ENCODE data around the gene TRDMT1. TPM values are rescaled to one million over a fixed set of nuclear protein-coding genes. Genes with fewer than 3 reads are reported as not detected.

TRDMT1 gene
- total and polyA plus RNA-seq, 2 experiments from 2014 or later = 3.5 to 4.2 TPM

- peak within 1 kb of the TSS; percentile 99 for H3K27ac ChIP-seq
- no peaks in the 10 kb centered on the region for H3K9me2 ChIP-seq (replicated peaks; ENCODE audit: insufficient read depth)
- peaks cover 28% of the 10 kb centered on the region for H4K20me1 ChIP-seq (ENCODE audit: insufficient read depth, poor library complexity, severe bottlenecking)
- WGBS (ENCODE audit: low lambda C conversion rate, missing lambda C conversion rate) = 1% methylated on average over 64 of the region's 77 CpGs
- DNase-seq (ENCODE audit: low spot score) = peak; percentile 90
- TF ChIP-seq EZH2phosphoT487 (IDR thresholded peaks at IDR 0.05; ENCODE audit: low read depth, severe bottlenecking, unreplicated experiment) (no peak), EZH2 (IDR thresholded peaks at IDR 0.05; ENCODE audit: borderline replicate concordance) (no peak), CTCF (IDR thresholded peaks at IDR 0.05; ENCODE audit: poor library complexity) (no peak)
- peaks cover 3% of the 10 kb centered on the region for H3K36me3 ChIP-seq (replicated peaks; ENCODE audit: insufficient read depth, low read depth)
- H2AFZ ChIP-seq = peak within 1 kb of the TSS; percentile 60
- H3K79me2 ChIP-seq = peaks cover 36% of the 10 kb centered on the region
- H3K9me3 ChIP-seq (ENCODE audit: low read depth) = no peaks in the 10 kb centered on the region
- H3K4me2 ChIP-seq = peak within 1 kb of the TSS; percentile 85
- peaks cover 23% of the 10 kb centered on the region for H3K27me3 ChIP-seq
- peak within 1 kb of the TSS; percentile 76 for H3K4me3 ChIP-seq
- peaks cover 31% of the 10 kb centered on the region for H3K4me1 ChIP-seq (ENCODE audit: insufficient read depth)
Observed at GRCh38 chr10:17228091-17229015, 26.9 kb upstream of the TRDMT1 start, which contains the start of gene VIM. Gene VIM (plus strand): TSS chr10:17228241. CDS start chr10:17229423, 1,182 bp downstream.

- Histone ChIP-seq H3K79me2 (peaks cover 31% of the 10 kb centered on the region), H3K9me2 (replicated peaks; ENCODE audit: insufficient read depth) (no peaks in the 10 kb centered on the region), H4K20me1 (ENCODE audit: insufficient read depth, poor library complexity, severe bottlenecking) (peaks cover 20% of the 10 kb centered on the region), H3K36me3 (replicated peaks; ENCODE audit: insufficient read depth, low read depth) (peaks cover 3% of the 10 kb centered on the region), H3K27me3 (peaks cover 23% of the 10 kb centered on the region), H3K4me1 (ENCODE audit: insufficient read depth) (peaks cover 25% of the 10 kb centered on the region), H3K9me3 (ENCODE audit: low read depth) (no peaks in the 10 kb centered on the region), H3K4me3 (peak overlapping the region; percentile 76), H2AFZ (peak overlapping the region; percentile 5), H3K27ac (peak overlapping the region; percentile 99), H3K4me2 (peak overlapping the region; percentile 85)
- WGBS (ENCODE audit: low lambda C conversion rate, missing lambda C conversion rate) = 15% methylated on average over 12 of the region's 12 CpGs
- no peak for DNase-seq (ENCODE audit: low spot score)
- TF ChIP-seq CTCF (IDR thresholded peaks at IDR 0.05; ENCODE audit: poor library complexity) (peak; percentile 41), EZH2phosphoT487 (IDR thresholded peaks at IDR 0.05; ENCODE audit: low read depth, severe bottlenecking, unreplicated experiment) (no peak), EZH2 (IDR thresholded peaks at IDR 0.05; ENCODE audit: borderline replicate concordance) (no peak)
Observed at GRCh38 chr10:17227367-17228090, 26.1 kb upstream of the TRDMT1 start.

GRCh38 chr10:17226891-17227303 is 25.4 kb upstream of the TRDMT1 start:
- H3K36me3 ChIP-seq (replicated peaks; ENCODE audit: insufficient read depth, low read depth) = peaks cover 3% of the 10 kb centered on the region
- H3K9me3 ChIP-seq (ENCODE audit: low read depth) = no peaks in the 10 kb centered on the region
- H2AFZ ChIP-seq = no peak overlapping the region
- H3K27me3 ChIP-seq = peaks cover 23% of the 10 kb centered on the region
- peak overlapping the region; percentile 99 for H3K27ac ChIP-seq
- TF ChIP-seq EZH2 (IDR thresholded peaks at IDR 0.05; ENCODE audit: borderline replicate concordance) (no peak), CTCF (IDR thresholded peaks at IDR 0.05; ENCODE audit: poor library complexity) (no peak), EZH2phosphoT487 (IDR thresholded peaks at IDR 0.05; ENCODE audit: low read depth, severe bottlenecking, unreplicated experiment) (no peak)
- no peak for DNase-seq (ENCODE audit: low spot score)
- peaks cover 20% of the 10 kb centered on the region for H3K4me1 ChIP-seq (ENCODE audit: insufficient read depth)
- no peaks in the 10 kb centered on the region for H3K9me2 ChIP-seq (replicated peaks; ENCODE audit: insufficient read depth)
- H3K4me2 ChIP-seq = peak overlapping the region; percentile 85
- WGBS (ENCODE audit: low lambda C conversion rate, missing lambda C conversion rate) = 88% methylated on average over 8 of the region's 8 CpGs
- H4K20me1 ChIP-seq (ENCODE audit: insufficient read depth, poor library complexity, severe bottlenecking) = peaks cover 15% of the 10 kb centered on the region
- no peak overlapping the region for H3K4me3 ChIP-seq
- H3K79me2 ChIP-seq = peaks cover 25% of the 10 kb centered on the region
